ENCODE results near the gene PDE4D.

Gene PDE4D

DNA sequence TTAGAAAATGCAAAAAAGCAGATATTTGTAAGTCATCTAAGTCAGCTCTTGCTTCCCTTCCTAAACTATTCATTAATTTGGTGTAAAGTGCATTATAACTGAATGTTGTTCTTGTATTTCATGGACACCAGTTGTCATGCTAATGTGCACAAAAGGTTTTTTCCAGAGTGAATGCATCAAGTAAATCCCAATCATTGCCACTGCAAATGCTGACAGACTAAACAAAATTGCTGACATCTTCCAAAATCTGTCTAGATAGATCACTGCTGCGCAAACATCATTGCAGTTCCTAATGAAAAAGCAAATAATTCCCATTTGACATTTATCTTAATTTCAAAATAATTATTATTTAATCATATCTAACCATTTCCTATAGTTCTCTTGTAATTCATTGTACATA lies 161.7 kb downstream of the PDE4D start:
- no peak for DNase-seq

DNA sequence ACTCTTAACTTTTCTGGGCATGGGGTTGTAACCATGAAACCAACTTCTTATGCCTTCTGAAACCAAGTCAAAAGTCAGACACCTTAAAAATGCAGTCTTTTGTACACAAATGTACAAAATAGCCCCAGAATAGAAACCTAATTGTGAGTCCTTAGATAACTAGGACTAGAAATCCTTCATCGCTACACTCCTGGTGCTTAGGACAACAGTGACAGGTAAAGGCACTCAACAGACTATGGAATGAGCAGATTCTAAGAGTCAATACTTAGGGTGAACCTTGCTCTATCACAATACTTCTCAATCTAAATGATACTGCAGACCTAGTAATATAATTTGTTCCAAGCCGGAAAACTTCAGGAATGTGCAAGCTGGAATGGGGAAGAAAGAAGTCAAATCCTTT lies 163.7 kb downstream of the PDE4D start:
- no peak for DNase-seq

DNA sequence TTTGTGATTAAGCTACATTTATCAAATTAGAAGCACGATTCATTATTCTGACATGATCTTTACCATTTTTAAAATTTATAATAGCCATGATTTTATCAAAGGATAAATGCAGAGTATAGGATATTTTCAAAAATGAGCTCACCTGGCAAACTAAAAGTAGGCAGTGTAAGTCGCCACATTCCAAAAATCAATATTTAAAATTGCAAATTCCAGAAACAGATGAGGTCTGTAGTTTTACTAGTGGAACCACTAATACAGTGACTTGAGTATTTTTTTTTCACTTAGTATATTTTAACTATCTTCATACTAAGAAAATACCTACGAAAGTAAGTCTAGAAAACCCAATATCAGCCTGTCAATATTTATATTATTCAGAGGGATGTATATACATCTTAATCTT lies 164.2 kb downstream of the PDE4D start:
- no peak for DNase-seq

DNA sequence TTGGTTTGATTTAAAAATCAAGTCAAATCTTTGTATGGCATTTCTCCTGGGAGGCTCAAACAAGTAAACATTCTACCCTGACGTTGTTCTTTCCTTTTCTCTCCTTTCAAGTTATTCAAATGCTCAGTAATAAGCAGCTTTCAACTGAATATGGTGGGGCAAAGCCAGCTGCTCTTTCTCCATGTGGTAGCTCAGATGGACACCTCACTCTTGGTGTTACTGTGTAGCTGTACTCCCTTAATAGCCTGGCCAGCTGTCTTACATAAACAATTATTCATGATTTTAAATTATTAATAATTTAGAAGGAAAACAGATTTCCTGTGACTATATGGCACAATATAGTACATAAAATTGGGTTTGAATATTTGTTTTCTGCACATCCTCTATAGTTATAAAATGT lies 165.2 kb downstream of the PDE4D start:
- no peak for DNase-seq

DNA sequence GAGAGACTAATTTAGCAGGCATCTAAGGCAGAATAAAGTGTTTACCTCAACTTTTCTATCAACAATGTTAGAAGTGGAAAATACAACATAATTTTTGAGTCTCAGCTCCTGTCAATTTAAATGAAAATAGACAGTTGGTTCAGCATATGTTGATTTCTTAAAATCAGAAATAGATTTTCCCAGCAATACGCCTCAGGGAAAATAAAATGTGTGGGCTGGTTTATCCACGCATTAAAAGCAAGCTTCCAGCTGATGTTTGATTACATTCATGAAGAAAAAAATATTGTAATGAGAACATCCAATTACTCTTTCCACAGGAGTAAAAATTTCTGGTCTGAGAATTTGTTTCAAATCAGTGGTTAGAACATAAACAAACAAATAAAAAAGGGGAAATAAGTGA lies 166.3 kb downstream of the PDE4D start:
- no peak for DNase-seq

DNA sequence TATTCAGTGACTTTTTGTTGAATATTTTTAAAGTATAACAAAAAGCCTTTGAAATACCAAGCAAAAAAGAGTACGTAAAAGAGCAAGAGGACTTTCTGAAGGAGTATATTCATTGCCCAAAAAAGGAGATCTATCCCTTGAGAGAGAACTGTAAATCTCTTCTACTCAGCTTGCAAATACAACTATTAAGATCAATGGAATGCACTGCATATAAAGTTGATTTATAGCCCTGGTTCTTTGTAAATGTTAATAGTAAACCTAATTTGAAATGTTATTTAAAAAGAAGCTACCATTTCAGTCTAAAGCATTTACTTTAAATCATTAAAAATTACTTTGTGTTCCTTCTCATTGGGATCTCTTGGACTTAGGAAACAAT lies 168.1 kb downstream of the PDE4D start:
- no peak for DNase-seq

DNA sequence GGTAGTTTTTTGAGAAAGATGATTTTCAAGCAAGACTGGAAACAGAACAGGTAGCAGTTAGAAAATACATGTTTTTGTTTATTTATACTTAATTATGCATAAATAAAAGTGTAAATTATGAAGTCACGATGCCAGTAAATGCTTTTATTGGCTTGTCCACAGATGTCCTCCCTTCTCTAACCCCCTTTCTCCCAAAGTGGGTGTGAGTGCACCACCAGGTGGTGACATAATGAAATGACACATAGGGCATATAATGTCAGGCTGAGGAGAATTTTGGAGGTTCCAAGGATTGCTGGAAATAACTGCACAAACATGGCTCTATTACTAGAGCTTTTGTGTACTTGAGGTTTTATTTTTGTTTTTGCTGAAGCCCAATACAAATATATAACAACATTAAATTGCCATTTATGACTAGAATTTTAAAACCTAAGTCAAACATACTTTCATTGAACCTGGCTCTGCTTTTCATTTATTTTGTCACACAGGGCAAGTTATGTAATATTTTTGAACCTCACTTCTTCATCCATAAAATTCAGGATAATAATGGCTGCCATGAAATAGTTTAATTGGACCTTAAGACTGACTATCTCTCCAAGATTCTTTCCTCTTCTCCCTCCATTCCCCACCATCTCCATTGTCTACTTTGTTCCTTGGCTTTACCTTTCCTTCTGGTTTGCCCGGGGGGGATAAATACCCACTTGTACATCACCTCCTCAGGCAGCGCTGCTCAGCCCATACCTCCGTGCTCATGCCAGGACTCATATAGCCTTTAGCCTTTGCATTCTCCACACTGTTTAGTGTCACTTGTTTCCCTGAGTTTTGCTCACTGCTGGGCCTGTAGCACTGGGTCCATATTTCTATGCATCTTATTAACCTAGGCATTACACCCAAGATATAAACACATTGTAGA lies 168.8 kb downstream of the PDE4D start:
- DNase-seq = no peak

DNA sequence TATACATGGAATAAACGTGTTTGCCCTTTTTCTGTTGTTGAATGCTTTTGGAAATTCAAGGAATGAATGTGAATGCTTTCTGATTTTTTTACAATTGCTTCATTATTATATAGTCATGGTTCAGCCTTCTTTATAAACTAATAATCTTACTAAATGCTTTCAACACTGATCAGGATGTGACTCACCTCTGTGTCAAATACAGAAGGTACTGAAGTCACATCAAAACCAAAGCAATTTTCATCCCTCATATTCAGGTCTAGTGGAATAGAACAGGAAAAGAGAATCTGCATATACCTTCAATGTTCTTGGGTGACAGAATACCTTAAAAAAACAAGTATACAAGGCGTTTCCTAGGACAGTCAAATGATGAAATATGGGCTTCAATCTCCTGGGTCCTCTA lies 170.7 kb downstream of the PDE4D start:
- DNase-seq = no peak

DNA sequence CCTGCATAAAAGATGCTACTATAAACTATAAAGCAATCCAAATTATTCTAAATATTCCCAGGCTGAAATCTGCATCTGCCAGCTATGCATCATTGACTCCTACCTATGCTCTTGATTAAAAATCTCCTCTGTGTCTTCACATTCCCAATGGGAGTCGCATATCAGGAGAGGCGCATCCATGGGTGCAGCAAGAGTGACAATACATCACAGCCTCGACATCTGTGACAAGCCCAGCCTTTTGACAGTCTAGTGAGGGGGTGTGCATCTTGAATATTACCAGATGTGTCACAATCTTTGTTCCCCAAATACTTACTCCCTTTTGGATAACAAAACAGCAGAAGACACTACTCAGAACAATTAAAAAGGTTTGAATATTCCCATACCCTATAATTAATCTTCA lies 171.8 kb downstream of the PDE4D start:
- DNase-seq = no peak

DNA sequence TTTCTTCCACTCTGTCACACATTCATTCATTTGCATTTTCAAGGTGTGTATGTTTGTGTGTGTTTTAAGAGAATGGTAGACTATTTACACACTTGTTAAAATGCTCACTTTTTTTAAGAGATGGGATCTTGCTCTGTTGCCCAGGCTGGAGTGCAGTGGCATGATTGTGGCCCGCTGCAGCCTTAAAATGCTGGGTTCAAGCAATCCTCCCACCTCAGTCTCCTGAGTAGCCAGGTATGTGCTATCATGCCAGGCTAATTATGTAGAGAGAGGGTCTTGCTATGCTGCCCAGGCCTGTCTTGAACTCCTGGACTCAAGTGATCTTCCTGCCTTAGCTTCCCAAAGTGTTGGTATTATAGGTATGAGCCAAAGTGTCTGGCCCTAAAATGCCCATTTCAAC lies 173.5 kb downstream of the PDE4D start:
- DNase-seq = no peak

DNA sequence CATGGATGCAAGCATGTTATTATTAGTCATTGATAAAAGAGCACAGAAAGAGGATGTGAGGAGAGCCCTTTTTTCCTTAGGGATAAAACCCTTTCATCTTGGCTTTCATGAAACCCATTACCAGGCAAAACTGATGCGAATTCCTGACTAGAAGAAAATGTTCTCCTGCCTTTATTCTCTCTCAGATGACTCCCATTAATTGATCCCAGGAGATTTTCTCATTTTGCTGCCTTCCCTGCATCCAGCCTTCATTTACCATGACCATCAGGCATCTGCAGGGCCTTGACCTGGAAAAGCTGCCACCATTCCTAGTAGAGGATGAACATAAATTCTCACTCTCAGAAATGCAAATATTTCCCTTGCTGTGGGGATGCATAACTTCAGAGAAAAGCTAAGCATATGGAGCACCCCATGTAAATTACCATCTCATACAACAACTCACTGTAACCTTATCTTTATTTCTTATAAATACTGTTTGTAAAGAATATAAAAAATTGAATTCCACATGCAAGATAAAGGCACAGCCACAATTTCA lies 176.5 kb downstream of the PDE4D start:
- DNase-seq = no peak

DNA sequence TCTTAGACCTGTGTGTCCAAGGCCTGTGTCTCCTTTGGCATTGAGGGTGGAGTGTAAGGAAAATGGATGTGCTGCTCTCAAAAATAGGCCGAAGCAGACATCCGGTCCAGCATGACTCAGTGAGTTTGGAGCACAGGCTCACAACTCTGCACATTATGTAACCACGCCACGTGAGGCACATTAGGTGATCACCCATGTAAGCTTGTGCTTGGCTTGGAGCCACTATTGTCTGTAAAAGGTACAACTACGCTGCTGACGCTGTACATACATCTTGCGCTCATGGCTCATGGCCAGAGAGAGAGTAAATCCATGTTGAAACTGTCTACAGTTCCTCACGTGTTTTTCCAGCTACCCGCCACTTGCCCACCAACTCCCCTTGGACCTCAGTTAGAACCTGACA lies 177.5 kb downstream of the PDE4D start:
- DNase-seq = no peak

DNA sequence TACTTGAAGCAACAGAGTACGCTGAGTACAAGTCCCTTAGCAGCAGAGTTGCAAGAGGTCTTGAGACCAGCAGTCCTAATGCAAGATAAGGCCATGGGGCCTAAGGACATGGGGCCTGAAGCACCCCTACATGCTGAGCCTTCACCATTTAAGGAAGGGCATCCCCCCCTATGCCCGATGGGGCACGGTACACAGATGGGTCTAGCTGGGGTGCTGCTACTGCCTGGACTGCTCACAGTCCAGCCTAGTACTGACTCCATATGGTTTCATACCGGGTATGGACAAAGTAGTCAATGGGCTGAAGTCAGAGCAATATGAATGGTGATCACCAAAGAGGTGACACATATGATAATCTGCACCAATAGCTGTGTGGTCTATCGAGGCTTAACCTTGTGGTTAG lies 178.3 kb downstream of the PDE4D start:
- no peak for DNase-seq

DNA sequence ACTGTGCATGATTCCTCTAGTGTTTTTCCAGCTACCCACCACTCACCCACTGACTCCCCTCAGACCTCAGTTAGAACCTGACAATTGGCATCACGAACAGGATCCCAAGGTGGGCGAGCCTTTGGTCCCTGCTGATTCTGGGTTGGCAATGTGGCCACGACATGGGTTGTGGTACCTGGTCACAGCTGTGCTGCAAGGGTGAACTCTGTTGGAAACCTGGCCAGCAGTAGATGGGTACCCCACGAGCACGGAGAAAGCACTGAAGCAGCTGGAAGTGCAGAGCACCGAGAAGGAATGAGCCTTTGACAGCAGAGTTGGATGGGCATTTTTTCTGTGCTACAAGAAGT lies 180.1 kb downstream of the PDE4D start:
- no peak for DNase-seq

DNA sequence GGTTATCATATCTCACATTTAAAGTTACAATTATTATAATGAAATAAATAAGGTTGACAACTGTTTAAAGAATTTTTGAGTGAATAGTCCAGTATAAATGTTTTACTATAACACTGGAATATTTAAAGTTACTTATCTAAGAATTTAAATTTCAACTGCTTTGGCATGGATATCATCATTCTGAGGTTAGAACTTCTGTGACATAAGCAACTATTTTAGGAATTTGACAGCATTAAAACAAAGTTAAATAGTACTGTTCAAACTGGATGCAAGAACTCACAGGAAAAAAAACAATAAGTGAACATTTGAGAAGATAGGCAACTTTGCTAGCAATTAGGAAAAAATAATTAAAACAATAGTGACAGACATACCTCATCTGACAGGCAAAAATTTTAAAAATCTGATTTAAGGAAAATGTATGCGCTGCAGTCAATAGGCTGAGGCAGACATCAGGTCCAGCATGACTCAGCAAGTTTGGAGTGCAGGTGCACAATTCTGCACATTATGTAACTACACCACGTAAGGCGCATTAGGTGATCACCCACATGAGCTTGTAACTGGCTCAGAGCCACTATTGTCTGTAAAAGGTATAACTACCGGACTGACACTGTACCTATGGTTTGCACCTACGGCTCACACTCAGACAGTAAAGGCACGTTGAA lies 180.6 kb downstream of the PDE4D start:
- no peak for DNase-seq

DNA sequence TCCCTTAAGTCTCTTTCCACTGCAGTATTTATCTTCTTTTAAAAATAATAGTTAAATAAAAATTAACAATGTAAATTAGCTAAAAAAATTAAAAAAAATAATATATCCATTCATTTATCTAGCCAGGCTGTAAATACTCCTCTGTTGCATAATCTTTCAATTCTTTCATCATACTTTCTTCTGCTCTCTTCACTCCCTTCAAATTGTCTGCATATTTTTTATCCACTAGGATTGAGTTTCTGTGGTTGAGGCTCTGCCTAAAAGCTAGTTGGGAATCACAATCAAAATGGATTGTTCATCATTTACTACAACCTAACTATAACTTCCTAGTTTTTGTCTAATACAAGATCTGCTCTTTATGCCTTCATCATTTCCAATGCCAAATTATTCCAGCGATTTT lies 182.2 kb downstream of the PDE4D start:
- DNase-seq = no peak

DNA sequence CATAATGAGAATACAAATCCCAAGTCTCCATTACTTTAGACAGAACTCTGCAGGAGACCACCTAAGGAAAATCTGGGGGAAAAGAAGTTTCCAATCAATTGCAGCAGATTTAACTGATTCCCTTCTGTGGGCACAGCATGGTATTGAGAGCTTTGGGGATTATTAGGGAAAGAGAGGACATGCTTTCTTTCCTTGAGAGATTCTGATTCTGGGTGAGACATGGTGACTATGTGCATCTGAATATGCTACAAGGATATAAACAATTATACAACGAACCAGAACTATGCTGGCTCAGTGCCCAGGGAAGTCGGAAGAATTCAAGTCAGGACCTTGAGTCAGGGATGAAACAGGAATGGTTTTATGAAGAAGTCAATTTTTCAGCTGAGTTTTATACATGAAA lies 183.7 kb downstream of the PDE4D start:
- no peak for DNase-seq

DNA sequence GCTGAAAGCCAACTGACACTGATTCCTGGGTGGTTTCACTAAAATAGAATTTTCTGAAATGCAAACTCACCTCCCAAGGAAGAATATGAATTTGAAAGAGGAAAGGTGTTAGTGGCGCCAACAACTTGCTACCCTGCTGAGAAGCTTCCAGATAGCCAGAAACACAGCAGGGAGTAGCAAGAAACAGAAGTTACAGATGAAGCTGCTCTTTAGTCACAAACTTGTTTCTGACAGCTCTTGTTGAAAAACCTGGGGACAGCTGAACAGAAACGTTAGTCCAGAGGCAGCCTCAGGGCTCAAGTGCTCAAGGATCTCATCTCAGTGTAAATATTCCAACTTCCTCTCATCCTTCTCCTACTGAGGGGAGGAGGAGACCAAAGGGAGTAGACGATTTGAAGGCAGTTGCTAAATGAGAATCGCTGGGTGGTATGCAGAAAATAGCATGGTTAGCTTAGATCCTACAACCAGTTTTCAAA lies 184.1 kb downstream of the PDE4D start:
- DNase-seq = no peak

DNA sequence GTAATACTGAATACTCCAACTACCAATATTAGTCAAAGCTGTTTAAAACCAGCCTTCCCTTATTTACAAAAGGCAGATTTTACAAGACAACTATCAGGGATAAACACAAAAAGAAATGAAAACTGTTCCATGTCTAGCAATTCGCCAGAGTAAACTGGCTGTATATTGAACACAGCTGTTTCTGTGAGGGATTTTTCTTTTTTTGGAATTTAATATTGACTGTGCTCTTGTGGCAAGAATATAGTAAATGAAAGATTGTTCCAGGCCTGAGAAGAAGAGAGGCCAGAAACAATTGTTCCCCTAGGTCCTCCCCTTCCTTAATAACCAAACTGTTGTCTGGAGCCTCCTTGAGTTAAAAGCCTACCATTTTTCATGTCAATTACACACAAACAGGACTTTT lies 188.6 kb downstream of the PDE4D start:
- DNase-seq = no peak

DNA sequence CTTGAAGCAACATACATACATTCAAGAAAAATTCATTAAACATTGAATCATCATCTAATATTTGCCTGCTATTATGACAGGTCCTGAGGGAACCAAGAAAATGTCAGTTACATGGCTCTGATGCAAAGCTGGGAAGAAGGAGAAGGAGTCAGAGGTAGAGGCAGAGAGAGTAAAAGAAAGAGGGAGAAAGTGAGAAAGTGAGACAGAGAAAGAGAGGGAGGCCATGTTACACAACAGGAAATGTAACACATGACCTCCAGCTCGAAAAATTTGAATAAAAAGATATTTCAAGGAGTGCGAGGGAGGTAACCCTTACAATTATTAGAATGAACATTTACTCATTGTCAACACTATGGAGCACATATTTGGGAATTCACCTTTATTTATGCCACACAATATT lies 189.7 kb downstream of the PDE4D start:
- no peak for DNase-seq

DNA sequence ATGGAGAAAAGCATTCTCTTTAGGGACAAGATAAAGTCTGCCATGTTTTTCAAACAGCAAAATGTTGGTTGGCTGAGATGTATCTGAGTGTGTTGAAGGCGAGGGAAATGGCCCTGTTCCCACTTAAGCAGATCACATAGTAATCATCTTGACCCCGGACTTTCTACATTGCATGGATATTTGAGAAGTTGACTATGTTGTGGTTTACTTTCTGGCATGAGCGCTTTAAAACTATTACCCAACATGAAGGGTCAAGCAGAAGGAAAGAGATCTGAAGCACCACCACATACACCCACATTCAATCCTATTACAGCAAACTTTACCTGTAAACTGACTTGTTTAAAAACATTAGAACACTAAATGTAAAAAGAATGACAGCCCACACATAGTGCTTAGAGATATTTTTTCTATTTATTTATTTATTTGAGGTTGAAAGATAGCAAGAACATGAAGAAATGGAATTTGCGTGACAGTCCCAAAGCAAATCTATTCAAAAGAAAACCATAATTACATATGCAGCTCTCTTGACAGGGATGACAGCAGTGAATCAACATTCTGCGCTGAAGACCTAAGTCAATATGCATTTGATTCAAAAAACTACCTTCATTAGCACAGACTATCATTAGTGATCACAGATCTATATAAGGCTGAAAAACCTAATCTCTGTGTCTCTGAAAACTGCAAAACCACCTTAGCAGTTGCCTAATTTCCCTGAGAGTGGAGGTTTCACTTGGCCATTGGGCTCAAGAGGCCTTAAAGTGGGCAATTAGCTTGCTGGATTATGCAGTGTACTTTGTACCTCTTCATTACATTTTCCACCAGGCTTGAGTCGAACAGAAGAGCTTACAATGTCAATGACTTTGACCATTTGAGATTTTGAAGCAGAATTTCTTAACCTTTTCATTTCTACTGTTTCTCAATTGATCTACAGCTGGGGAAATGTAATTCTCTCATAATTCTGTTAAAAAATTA lies 195.0 kb downstream of the PDE4D start:
- DNase-seq = no peak

DNA sequence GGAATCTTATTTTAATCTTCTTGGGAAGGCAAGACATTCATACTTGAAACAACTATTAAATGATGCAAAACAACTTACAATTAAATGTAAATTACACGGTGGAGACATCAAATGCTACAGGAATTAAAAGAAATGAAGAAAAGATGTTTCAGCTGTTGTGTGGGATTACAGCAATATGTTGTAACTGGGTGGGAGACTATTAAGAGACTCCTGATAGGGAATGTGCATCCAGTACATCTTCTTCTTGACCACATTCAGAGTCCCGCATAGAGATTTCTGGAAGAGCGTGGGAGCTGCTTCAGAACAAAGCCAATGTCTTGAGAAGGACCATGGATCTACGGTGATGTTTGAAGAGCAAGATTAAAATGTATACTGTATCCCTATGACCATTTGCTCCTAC lies 199.1 kb downstream of the PDE4D start:
- no peak for DNase-seq
